DMS53 treated with DMSO at 0.1 percent for 48 hours (cell line): Measurements from ENCODE around the gene KLHL21.

Source experiments
- DNase-seq: peaks from one replicate; lab custom pipeline; 2025; ENCODE audit not compliant: unreplicated experiment; lab: John Stamatoyannopoulos, UW

KLHL21 gene

GRCh38 chr1:6557597-6557996, 45.1 kb downstream of the KLHL21 start:
- DNase-seq = no peak

- no peak for DNase-seq
Measured at GRCh38 chr1:6554907-6555778, 47.5 kb downstream of the KLHL21 start, which contains the start of gene TAS1R1. TSS of gene TAS1R1 (plus strand) at chr1:6555307. CDS start at chr1:6555374, 67 bp downstream.

GRCh38 chr1:6554031-6554906, 48.4 kb downstream of the KLHL21 start, which contains the start of gene NOL9:
TSS of gene NOL9 (minus strand) at chr1:6554513. CDS start at chr1:6554502, 11 bp downstream.
- peak; percentile 82 for DNase-seq

- no peak for DNase-seq
Measured at GRCh38 chr1:6547301-6547700, 55.4 kb downstream of the KLHL21 start.

GRCh38 chr1:6546326-6546725, 56.3 kb downstream of the KLHL21 start:
- DNase-seq = no peak

GRCh38 chr1:6545276-6546112, 57.2 kb downstream of the KLHL21 start:
- DNase-seq = no peak

- DNase-seq = no peak
Measured at GRCh38 chr1:6544831-6545230, 57.8 kb downstream of the KLHL21 start.
